Measurements from ENCODE around the gene ABLIM3. TPM values are rescaled to one million over a fixed set of nuclear protein-coding genes. Genes with fewer than 3 reads are reported as not detected.

Gene ABLIM3
- total and polyA plus RNA-seq, 4 donors = 8.0 to 54.2 (median 33.6) TPM

DNA sequence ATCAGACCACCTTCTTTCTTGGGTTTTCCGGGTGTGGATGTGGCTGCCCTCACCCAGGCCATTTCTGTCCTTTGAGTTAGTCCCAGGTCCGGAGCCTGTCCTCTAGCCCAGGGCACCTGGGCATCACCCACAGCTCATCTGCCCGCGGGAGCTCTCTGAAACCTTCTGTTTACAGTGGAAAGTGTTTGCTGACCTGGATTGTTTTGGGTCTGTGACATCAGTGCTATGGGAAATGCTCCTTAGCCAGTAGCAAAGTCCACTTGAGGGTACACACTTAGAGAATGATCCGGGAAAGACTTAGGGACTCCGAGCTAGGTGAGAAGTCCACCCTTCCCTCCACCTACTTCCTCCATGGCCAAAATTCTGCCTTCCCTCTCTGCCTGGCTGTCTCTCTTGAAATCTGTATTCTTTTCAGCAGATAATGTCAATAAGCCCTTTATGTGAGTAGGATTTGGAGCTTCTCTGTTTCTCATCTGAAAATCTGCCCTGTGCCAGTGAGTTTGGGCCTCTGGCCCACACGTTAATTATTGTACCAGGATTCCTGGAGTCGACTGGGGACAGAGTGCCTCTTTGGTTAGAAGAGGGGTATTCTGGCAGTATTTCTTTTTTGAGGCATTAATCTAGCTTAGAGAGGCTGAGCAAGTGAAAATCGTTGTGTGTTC is 19.9 kb downstream of the ABLIM3 start:
- DNase-seq (no peak), ATAC-seq (ENCODE audit: insufficient read depth, low FRiP score) (no peak)
- H3K36me3 ChIP-seq (ENCODE audit: control insufficient read depth in 4 of 4, insufficient read depth in 4 of 4, low read length in 4 of 4) = peaks cover 0 to 3% (median 0%) of the 10 kb centered on the region in 4 donors
- H3K27ac ChIP-seq (ENCODE audit: low read depth in 1 of 2, low read length in 1 of 2) = peak overlapping the region in 1 of 2 donors; percentile 78
- no peak for TF ChIP-seq CTCF (IDR thresholded peaks at IDR 0.05; ENCODE audit: control extremely low read depth, extremely low read depth)
- no peak overlapping the region for H3K4me3 ChIP-seq
- no peak overlapping the region for H3K9ac ChIP-seq (ENCODE audit: insufficient read depth in 1 of 2, low read length in 2 of 2)
- peaks cover 14 to 42% (median 26%) of the 10 kb centered on the region in 5 donors for H3K4me1 ChIP-seq (ENCODE audit: control insufficient read depth in 5 of 5, insufficient read depth in 5 of 5, low read length in 5 of 5)
- H3K27me3 ChIP-seq (ENCODE audit: control insufficient read depth in 3 of 3, insufficient read depth in 3 of 3, low read length in 2 of 3) = no peaks in the 10 kb centered on the region
- WGBS, 2 donors = 66 to 81% methylated on average over 9 of the region's 9 CpGs
- no peaks in the 10 kb centered on the region for H3K9me3 ChIP-seq (ENCODE audit: control insufficient read depth in 4 of 4, insufficient read depth in 3 of 4, low read length in 3 of 4)

- Histone ChIP-seq H3K4me1 (ENCODE audit: control insufficient read depth in 5 of 5, insufficient read depth in 5 of 5, low read length in 5 of 5) (peaks cover 14 to 41% (median 23%) of the 10 kb centered on the region in 5 donors), H3K27me3 (ENCODE audit: control insufficient read depth in 3 of 3, insufficient read depth in 3 of 3, low read length in 2 of 3) (no peaks in the 10 kb centered on the region), H3K9ac (ENCODE audit: insufficient read depth in 1 of 2, low read length in 2 of 2) (no peak overlapping the region), H3K4me3 (no peak overlapping the region), H3K36me3 (ENCODE audit: control insufficient read depth in 4 of 4, insufficient read depth in 4 of 4, low read length in 4 of 4) (peaks cover 0 to 5% (median 0%) of the 10 kb centered on the region in 4 donors), H3K27ac (ENCODE audit: low read depth in 1 of 2, low read length in 1 of 2) (peak overlapping the region; percentile 11 to 66), H3K9me3 (ENCODE audit: control insufficient read depth in 4 of 4, insufficient read depth in 3 of 4, low read length in 3 of 4) (no peaks in the 10 kb centered on the region)
- TF ChIP-seq CTCF (IDR thresholded peaks at IDR 0.05; ENCODE audit: control extremely low read depth, extremely low read depth) = no peak
- 94 to 96% methylated on average over 5 of the region's 5 CpGs for WGBS, 2 donors
- ATAC-seq (ENCODE audit: insufficient read depth, low FRiP score) (no peak), DNase-seq (no peak)
Measured at GRCh38 chr5:149161850-149162249, 20.6 kb downstream of the ABLIM3 start.

DNA sequence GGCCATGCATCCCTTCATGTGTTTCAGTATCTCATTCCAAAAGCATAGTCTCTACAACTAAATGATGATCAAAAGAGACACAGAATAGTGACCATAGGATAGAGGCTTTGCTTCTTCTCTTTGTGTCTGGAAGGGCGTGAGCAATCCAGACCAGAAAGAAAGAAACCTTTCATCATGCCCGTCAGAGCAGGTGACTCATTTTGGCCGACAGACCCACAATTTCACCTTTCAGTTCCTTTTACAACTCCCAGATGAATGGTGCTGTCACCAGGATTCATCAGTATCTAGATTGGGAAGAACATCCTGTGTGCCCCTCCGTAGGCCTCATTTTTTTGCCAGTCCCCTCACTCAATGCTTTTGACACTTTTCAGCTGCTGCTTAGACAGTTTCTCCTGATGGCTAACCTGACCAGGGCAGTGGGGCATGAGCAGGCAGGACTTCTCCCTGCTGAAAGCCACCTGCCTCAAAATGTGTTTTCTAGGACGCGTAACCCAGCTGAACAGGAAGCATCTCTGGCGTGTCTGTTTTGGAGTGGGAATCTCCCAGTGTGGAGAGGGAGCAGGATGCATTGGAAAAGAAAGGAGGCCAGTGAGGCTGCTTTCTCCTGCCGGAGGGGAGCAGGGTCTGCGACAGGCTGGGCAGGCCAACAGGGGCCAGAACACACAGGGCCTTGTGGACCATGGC is 21.2 kb downstream of the ABLIM3 start:
- no peak for ATAC-seq (ENCODE audit: insufficient read depth, low FRiP score)
- Histone ChIP-seq H3K27ac (ENCODE audit: low read depth in 1 of 2, low read length in 1 of 2) (peak overlapping the region in 1 of 2 donors; percentile 66), H3K9ac (ENCODE audit: insufficient read depth in 1 of 2, low read length in 2 of 2) (no peak overlapping the region), H3K36me3 (ENCODE audit: control insufficient read depth in 4 of 4, insufficient read depth in 4 of 4, low read length in 4 of 4) (peaks cover 0 to 7% (median 0%) of the 10 kb centered on the region in 4 donors), H3K27me3 (ENCODE audit: control insufficient read depth in 3 of 3, insufficient read depth in 3 of 3, low read length in 2 of 3) (no peaks in the 10 kb centered on the region), H3K4me1 (ENCODE audit: control insufficient read depth in 5 of 5, insufficient read depth in 5 of 5, low read length in 5 of 5) (peaks cover 14 to 37% (median 17%) of the 10 kb centered on the region in 5 donors), H3K4me3 (no peak overlapping the region), H3K9me3 (ENCODE audit: control insufficient read depth in 4 of 4, insufficient read depth in 3 of 4, low read length in 3 of 4) (no peaks in the 10 kb centered on the region)
- 63 to 78% methylated on average over 9 of the region's 9 CpGs for WGBS, 2 donors
- TF ChIP-seq CTCF (IDR thresholded peaks at IDR 0.05; ENCODE audit: control extremely low read depth, extremely low read depth) = no peak
- no peak for DNase-seq
